Pancreas (tissue), 10 donors: ENCODE data around the gene BCL11B. TPM values are rescaled to one million over a fixed set of nuclear protein-coding genes. Genes with fewer than 3 reads are reported as not detected.
A peak's percentile ranks its signal among the peaks of the same experiment; 100 is the strongest.

ENCODE experiments used
- ATAC-seq, 4 donors: fragments of 200-7000 bp; cut with Tn5 transposase; one replicate each; pipeline versions ENCODE4 v1.8.0 to v1.9.1; 2020; ENCODE audit warnings: mild to moderate bottlenecking in 4 of 4, moderate library complexity in 4 of 4
- DNase-seq, 6 donors: peaks; one replicate each; pipeline ENCODE4 v3.0.0-alpha.2; 2020
- FAIRE-seq: peaks from 2 replicates; lab custom pipeline; 2012; peaks lifted over from hg19 to GRCh38; lab: Jason Lieb, UNC
- H3K27ac ChIP-seq, 4 donors: fragments of 200-600 bp; sonication (generic); 1 replicate in 3 of 4; 2 replicates in 1 of 4; pipeline versions ENCODE4 v1.5.0 to v1.8.0; 2020
- H3K27me3 ChIP-seq, 4 donors: fragments of 200-600 bp; one replicate each; pipeline ENCODE4 v1.8.0; 2021
- H3K36me3 ChIP-seq, 3 donors: fragments of 200-600 bp; sonication (generic) in 1 of 3; one replicate each; pipeline versions ENCODE4 v1.5.0 to v1.8.0; 2020 to 2021
- H3K4me1 ChIP-seq, 3 donors: fragments of 200-600 bp; one replicate each; pipeline ENCODE4 v1.8.0; 2021
- H3K4me3 ChIP-seq, 4 donors: fragments of 200-600 bp; sonication (generic) in 2 of 4; one replicate each; pipeline versions ENCODE4 v1.5.0 to v1.8.0; 2020 to 2021
- H3K9me3 ChIP-seq, 4 donors: fragments of 200-600 bp; one replicate each; pipeline ENCODE4 v1.8.0; 2021
- WGBS, 2 donors: extraction: QIAGEN DNeasy Blood & Tissue Kit; methylation state at CpG; one replicate each; pipeline ENCODE4 v1.1.7; 2013; 5-methylcytosine and 5-hydroxymethylcytosine counted together
- intact Hi-C, 3 donors: fragments of 100-400 bp; cut with DNase I; formaldehyde crosslinking; loops; one replicate each; pipeline versions ENCODE4 v1.11.1 to v1.14.2; 2022
- polyA plus RNA-seq, 2 donors: library from polyadenylated mRNA; stranded (reverse); fragments of 200-250 nt; gene quantifications; one replicate each; pipeline ENCODE4 v1.2.3, GENCODE V29; 2013
- total RNA-seq, 6 donors: library from RNA; stranded (reverse); fragmentation: NEBNext Ultra II Directional in 4 of 6; extraction: Animal tissue kit (Norgen Biotek cat#: 25700) in 4 of 6; gene quantifications; one replicate each; pipeline versions ENCODE4 v1.2.1 to v1.2.4, GENCODE V29; 2021 to 2023
- TF ChIP-seq, protein P1 (sequence below), 4 donors: fragments of 200-600 bp; sonication (generic) in 3 of 4; IDR thresholded peaks; one replicate each; pipeline versions ENCODE4 v1.5.0 to v1.8.0; 2021; ENCODE audit warnings: antibody characterized with exemption in 4 of 4
- donor health status: healthy with polysubstance abuse.
- donor health status: DM: no; HTN: no; CAD: no; lungs with moderate emphysema.
- donor health status: DM: no; HTN: no; CAD: no.
- donor health status: control.
- donor health status: control.
- donor health status: Bipolar disorder and iron deficiency.
- donor health status: DM: yes; HTN: yes; CAD: no.
- donor health status: DM: no; HTN: no; CAD: no.
- donor health status: DM: no; HTN: no; CAD: no.
- donor health status: DM: yes; HTN: yes; CAD: no.

Gene BCL11B
- total and polyA plus RNA-seq, 8 donors, result 0.04 to 0.47 (median 0.27) TPM

DNA sequence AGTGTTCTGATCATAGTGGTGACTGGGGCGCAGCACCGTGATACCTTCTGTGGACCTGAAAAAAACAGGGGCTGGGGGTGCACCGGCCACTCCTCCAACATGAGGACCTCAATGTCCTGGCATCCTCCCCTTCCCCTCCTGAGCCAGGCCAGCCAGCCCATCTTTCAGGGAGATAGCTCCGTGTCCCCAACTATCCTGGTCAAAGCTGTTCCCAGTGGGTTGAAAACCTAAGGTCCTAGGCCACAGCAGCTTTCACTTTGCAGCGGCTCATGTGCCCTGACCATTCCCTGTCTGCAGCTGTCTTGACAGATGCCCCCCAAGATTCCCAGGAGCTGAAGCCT is 75.7 kb downstream of the BCL11B start:
- Histone ChIP-seq H3K4me3 (no peak overlapping the region), H3K27me3 (no peaks in the 10 kb centered on the region), H3K27ac (no peak overlapping the region), H3K9me3 (no peaks in the 10 kb centered on the region), H3K36me3 (no peaks in the 10 kb centered on the region), H3K4me1 (peaks cover 0 to 5% (median 5%) of the 10 kb centered on the region in 3 donors)
- WGBS, 2 donors, result 64 to 67% methylated on average over 5 of the region's 5 CpGs
- ATAC-seq (no peak), FAIRE-seq (no peak), DNase-seq (no peak)
- TF ChIP-seq, protein P1, sequence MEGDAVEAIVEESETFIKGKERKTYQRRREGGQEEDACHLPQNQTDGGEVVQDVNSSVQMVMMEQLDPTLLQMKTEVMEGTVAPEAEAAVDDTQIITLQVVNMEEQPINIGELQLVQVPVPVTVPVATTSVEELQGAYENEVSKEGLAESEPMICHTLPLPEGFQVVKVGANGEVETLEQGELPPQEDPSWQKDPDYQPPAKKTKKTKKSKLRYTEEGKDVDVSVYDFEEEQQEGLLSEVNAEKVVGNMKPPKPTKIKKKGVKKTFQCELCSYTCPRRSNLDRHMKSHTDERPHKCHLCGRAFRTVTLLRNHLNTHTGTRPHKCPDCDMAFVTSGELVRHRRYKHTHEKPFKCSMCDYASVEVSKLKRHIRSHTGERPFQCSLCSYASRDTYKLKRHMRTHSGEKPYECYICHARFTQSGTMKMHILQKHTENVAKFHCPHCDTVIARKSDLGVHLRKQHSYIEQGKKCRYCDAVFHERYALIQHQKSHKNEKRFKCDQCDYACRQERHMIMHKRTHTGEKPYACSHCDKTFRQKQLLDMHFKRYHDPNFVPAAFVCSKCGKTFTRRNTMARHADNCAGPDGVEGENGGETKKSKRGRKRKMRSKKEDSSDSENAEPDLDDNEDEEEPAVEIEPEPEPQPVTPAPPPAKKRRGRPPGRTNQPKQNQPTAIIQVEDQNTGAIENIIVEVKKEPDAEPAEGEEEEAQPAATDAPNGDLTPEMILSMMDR (IDR thresholded peaks at IDR 0.05), result no peak
- intact Hi-C loops, result no loop called here

DNA sequence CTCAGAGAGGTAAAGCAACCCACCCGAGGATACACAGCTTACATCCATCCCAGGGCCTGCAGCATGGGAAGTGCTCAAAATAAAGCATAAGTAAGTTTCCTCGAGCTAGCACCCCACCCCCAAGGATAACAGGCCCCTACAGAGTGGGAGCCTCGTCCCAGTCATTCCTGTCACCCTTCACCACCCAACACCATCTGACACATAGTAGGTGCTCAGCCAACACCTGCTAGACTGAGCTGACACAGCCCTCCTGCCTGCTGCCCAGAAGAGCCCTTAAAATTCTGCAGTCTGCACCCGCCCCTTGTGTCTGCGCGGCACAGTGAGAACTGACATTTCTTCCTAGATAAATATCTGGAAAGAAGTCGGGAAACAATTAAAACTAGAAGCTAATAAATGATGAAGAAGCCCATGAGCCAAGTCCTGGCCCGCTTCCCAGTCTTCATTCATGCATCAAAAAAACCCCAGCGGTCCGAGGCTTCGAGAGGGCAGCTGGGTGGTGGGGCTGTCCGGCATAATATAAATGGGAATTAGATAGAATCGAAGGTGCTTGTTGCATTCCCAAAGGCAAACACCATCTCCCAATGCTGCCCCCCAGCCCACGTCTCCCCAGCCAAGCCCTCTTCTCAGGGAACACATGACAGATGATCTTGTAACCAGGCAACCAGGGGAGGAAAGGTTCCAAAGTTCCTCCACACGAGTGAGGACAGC is 76.2 kb downstream of the BCL11B start:
- peaks cover 0 to 5% (median 5%) of the 10 kb centered on the region in 3 donors for H3K4me1 ChIP-seq
- ATAC-seq (peak in 3 of 4 donors; percentile 13 to 35 (median 26)), DNase-seq (peak in 2 of 6 donors; percentile 25 to 41), FAIRE-seq (no peak)
- H3K27me3 ChIP-seq, result no peaks in the 10 kb centered on the region
- no peaks in the 10 kb centered on the region for H3K9me3 ChIP-seq
- H3K36me3 ChIP-seq, result no peaks in the 10 kb centered on the region
- WGBS, 2 donors, result 29 to 44% methylated on average over 15 of the region's 15 CpGs
- H3K4me3 ChIP-seq, result no peak overlapping the region
- H3K27ac ChIP-seq, result no peak overlapping the region
- TF ChIP-seq, protein P1 (IDR thresholded peaks at IDR 0.05), result no peak
- intact Hi-C loops, result no loop called here

DNA sequence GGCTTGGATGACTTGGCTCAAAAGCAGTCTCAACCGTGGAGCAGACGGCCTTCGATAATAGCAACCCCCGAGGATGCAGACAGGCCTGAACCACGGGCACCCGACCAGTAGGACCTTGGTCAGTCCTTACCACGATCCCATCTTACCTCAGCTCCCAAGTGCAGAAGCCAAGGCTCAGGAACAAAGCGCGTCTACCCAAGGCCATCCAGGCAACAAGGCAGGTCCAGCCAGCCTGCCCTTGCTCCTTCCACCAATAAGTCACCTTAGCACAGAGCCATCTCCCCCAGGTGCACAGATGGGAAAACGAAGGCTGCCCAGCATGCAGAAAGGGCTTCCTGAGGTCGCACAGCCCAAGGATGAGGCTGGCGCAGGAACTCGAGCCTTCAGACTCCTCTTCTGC is 77.3 kb downstream of the BCL11B start:
- DNase-seq (no peak), FAIRE-seq (no peak)

DNA sequence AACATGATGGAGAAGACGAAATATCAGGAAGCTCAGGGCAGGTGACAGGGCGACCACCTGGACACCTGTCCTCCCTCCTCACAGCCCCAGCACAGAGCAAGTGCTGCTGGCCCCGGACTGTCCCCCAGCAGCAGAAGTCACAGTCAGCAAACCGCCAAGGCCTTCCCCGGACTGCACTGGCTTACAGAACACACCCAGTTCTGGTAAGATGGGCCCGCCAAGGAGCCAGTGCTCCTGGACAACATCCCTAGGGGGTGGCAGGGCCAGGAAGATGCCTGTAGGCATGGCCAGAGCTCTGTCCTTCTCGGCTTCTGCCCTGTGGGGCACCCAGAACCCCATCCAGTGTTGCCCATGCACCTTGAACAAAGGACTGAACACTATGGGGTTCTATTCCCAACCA is 77.9 kb downstream of the BCL11B start:
- Histone ChIP-seq H3K27me3 (no peaks in the 10 kb centered on the region), H3K9me3 (no peaks in the 10 kb centered on the region), H3K36me3 (no peaks in the 10 kb centered on the region), H3K4me3 (no peak overlapping the region), H3K27ac (no peak overlapping the region), H3K4me1 (peaks cover 0 to 5% (median 5%) of the 10 kb centered on the region in 3 donors)
- DNase-seq (no peak), ATAC-seq (no peak), FAIRE-seq (no peak)
- WGBS, 2 donors, result 86 to 91% methylated on average over 7 of the region's 7 CpGs
- intact Hi-C loops, result no loop called here
- TF ChIP-seq, protein P1 (IDR thresholded peaks at IDR 0.05), result no peak

More for the DNA sequence above, 77.3 kb downstream of the BCL11B start:
- no peak for ATAC-seq
- H3K27me3 ChIP-seq, result no peaks in the 10 kb centered on the region
- intact Hi-C loops, result no loop called here
- H3K4me1 ChIP-seq, result peaks cover 0 to 5% (median 5%) of the 10 kb centered on the region in 3 donors
- TF ChIP-seq, protein P1 (IDR thresholded peaks at IDR 0.05), result no peak
- WGBS, 2 donors, result 75 to 82% methylated on average over 13 of the region's 13 CpGs
- H3K9me3 ChIP-seq, result no peaks in the 10 kb centered on the region
- H3K4me3 ChIP-seq, result no peak overlapping the region
- no peaks in the 10 kb centered on the region for H3K36me3 ChIP-seq
- no peak overlapping the region for H3K27ac ChIP-seq

DNA sequence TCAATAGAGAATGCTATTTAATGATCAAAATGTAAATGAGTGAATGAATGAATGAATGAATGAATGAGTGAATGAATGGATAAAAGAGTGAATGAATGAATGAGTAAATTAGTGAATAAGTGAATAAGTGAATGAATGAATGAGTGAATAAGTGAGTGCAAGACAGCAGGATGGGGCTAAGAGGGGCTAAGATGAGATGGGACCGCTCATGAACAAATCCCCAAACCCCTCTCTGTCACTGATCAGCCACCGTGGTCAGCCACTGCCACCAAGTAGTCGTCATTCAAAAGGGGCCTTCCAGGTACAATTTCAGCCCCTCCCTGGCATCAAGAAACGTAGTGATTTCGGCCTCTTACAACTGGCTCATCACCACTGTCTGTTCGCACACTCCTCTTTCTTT is 79.2 kb downstream of the BCL11B start:
- Histone ChIP-seq H3K27me3 (no peaks in the 10 kb centered on the region), H3K4me1 (peaks cover 0 to 5% (median 5%) of the 10 kb centered on the region in 3 donors), H3K9me3 (no peaks in the 10 kb centered on the region), H3K27ac (no peak overlapping the region), H3K4me3 (no peak overlapping the region), H3K36me3 (no peaks in the 10 kb centered on the region)
- DNase-seq (no peak), ATAC-seq (no peak), FAIRE-seq (no peak)
- 81 to 92% methylated on average over 6 of the region's 6 CpGs for WGBS, 2 donors
- intact Hi-C loops, result no loop called here
- TF ChIP-seq, protein P1 (IDR thresholded peaks at IDR 0.05), result no peak
